GM21723 (cell line): Measurements from ENCODE around the gene RPH3AL.

ENCODE experiments used
- ATAC-seq: cut with Tn5 transposase; IDR thresholded peaks from one replicate; pipeline ENCODE4 v1.9.1; 2021; ENCODE audit warnings: mild to moderate bottlenecking, moderate library complexity; ENCODE audit not compliant: unreplicated experiment

The RPH3AL gene

DNA sequence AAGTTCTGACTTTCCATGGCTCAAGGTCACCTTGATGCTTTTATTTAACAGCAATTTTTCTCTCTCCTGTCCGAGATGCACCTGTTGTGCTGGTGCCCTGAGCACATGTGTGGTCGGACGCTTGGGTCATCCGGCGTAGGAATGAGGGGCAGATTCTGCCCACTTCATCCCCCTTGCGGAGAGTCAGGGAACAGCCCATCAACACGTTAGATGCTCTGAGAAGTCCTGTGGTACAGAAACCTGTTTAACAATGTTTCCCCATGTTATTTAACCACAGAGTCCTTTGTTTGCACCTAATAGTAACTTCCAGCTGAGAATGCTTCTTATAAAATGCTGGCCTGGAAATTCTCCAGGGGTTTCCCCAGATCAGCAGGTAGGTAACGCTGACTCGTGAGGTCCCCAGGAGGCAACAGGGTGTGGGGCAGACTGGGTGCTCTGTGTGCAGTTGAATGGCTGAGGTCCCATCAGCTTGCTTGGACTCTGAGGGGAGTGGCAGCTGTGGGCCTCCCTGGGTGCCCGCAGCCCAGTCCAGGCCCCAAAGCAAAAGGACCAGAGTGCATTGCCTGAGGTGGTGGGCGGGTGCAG lies 189.0 kb downstream of the RPH3AL start:
- ATAC-seq: no peak

DNA sequence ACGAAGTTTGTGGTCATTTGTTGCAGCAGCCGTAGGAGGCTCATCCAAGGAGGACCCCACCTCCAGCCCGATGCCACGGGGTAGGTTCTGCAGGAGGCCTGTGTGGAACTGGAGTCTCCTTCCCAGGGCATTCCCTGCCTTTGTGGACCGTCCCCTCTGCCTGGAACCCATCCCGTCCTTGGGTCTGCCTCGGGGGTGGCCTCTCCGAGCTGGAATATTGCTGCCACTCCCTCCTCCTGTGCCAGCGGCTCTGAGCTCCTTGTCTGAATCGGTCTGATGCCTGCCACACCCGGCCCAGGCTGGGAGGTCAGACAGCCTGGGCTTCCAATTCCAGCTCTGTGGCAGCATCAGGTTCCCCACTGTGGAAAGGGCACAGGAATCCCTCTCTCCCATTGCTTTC lies 189.9 kb downstream of the RPH3AL start:
- ATAC-seq: no peak
